Measurements from ENCODE around the gene GAGE10. TPM values are rescaled to one million over a fixed set of nuclear protein-coding genes. Genes with fewer than 3 reads are reported as not detected.

Gene GAGE10
- total and polyA plus RNA-seq, 2 of the 8 experiments (the other 6 are each of a cell fraction or from before 2014, with no cell fraction given) = not detected

- no peak for TF ChIP-seq SAP30 (IDR thresholded peaks at IDR 0.05; ENCODE audit: insufficient read depth, insufficient replicate concordance, low read length)
- TF ChIP-seq PHF8 (conservative IDR thresholded peaks at IDR 0.05; ENCODE audit: low read depth, low read length) = no peak
- TF ChIP-seq RAD21 (IDR thresholded peaks at IDR 0.05 in 1 of 2, conservative IDR thresholded peaks at IDR 0.05 in 1 of 2; ENCODE audit: low read depth in 2 of 2, low read length in 2 of 2) = peak in 1 of 2 experiments; percentile 43; a peak in 2 of 4 replicates
- TF ChIP-seq YY1 (IDR thresholded peaks at IDR 0.05; ENCODE audit: low read depth, low read length) = no peak
- TF ChIP-seq, protein P1, sequence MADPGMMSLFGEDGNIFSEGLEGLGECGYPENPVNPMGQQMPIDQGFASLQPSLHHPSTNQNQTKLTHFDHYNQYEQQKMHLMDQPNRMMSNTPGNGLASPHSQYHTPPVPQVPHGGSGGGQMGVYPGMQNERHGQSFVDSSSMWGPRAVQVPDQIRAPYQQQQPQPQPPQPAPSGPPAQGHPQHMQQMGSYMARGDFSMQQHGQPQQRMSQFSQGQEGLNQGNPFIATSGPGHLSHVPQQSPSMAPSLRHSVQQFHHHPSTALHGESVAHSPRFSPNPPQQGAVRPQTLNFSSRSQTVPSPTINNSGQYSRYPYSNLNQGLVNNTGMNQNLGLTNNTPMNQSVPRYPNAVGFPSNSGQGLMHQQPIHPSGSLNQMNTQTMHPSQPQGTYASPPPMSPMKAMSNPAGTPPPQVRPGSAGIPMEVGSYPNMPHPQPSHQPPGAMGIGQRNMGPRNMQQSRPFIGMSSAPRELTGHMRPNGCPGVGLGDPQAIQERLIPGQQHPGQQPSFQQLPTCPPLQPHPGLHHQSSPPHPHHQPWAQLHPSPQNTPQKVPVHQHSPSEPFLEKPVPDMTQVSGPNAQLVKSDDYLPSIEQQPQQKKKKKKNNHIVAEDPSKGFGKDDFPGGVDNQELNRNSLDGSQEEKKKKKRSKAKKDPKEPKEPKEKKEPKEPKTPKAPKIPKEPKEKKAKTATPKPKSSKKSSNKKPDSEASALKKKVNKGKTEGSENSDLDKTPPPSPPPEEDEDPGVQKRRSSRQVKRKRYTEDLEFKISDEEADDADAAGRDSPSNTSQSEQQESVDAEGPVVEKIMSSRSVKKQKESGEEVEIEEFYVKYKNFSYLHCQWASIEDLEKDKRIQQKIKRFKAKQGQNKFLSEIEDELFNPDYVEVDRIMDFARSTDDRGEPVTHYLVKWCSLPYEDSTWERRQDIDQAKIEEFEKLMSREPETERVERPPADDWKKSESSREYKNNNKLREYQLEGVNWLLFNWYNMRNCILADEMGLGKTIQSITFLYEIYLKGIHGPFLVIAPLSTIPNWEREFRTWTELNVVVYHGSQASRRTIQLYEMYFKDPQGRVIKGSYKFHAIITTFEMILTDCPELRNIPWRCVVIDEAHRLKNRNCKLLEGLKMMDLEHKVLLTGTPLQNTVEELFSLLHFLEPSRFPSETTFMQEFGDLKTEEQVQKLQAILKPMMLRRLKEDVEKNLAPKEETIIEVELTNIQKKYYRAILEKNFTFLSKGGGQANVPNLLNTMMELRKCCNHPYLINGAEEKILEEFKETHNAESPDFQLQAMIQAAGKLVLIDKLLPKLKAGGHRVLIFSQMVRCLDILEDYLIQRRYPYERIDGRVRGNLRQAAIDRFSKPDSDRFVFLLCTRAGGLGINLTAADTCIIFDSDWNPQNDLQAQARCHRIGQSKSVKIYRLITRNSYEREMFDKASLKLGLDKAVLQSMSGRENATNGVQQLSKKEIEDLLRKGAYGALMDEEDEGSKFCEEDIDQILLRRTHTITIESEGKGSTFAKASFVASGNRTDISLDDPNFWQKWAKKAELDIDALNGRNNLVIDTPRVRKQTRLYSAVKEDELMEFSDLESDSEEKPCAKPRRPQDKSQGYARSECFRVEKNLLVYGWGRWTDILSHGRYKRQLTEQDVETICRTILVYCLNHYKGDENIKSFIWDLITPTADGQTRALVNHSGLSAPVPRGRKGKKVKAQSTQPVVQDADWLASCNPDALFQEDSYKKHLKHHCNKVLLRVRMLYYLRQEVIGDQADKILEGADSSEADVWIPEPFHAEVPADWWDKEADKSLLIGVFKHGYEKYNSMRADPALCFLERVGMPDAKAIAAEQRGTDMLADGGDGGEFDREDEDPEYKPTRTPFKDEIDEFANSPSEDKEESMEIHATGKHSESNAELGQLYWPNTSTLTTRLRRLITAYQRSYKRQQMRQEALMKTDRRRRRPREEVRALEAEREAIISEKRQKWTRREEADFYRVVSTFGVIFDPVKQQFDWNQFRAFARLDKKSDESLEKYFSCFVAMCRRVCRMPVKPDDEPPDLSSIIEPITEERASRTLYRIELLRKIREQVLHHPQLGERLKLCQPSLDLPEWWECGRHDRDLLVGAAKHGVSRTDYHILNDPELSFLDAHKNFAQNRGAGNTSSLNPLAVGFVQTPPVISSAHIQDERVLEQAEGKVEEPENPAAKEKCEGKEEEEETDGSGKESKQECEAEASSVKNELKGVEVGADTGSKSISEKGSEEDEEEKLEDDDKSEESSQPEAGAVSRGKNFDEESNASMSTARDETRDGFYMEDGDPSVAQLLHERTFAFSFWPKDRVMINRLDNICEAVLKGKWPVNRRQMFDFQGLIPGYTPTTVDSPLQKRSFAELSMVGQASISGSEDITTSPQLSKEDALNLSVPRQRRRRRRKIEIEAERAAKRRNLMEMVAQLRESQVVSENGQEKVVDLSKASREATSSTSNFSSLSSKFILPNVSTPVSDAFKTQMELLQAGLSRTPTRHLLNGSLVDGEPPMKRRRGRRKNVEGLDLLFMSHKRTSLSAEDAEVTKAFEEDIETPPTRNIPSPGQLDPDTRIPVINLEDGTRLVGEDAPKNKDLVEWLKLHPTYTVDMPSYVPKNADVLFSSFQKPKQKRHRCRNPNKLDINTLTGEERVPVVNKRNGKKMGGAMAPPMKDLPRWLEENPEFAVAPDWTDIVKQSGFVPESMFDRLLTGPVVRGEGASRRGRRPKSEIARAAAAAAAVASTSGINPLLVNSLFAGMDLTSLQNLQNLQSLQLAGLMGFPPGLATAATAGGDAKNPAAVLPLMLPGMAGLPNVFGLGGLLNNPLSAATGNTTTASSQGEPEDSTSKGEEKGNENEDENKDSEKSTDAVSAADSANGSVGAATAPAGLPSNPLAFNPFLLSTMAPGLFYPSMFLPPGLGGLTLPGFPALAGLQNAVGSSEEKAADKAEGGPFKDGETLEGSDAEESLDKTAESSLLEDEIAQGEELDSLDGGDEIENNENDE (IDR thresholded peaks at IDR 0.05; ENCODE audit: insufficient replicate concordance, low read length) = no peak
- TF ChIP-seq SP2 (IDR thresholded peaks at IDR 0.05; ENCODE audit: low read length) = no peak
Observed at GRCh38 chrX:49282647-49283011, 20.8 kb upstream of the GAGE10 start (continued).

All from H1 (cell line).